Vagina (tissue), 2 donors: Measurements from ENCODE around the gene CCDC183.

ENCODE experiments used
- CTCF ChIP-seq, 3 experiments: fragments of 450-650 bp in 2 of 3; fragments of 200-600 bp in 1 of 3; sonication (generic) in 1 of 3; IDR thresholded peaks; one replicate each; pipeline ENCODE4 v1.5.1; 2017 to 2019; ENCODE audit warnings: antibody characterized with exemption in 3 of 3, mild to moderate bottlenecking in 2 of 3, moderate library complexity in 2 of 3
- POLR2A ChIP-seq, 2 donors: fragments of 450-650 bp; IDR thresholded peaks; one replicate each; pipeline ENCODE4 v1.6.1; 2017; ENCODE audit warnings: antibody characterized with exemption in 2 of 2, mild to moderate bottlenecking in 2 of 2, moderate library complexity in 2 of 2
- POLR2AphosphoS5 ChIP-seq, 2 donors: sonication (generic); formaldehyde crosslinking; IDR thresholded peaks; one replicate each; pipeline ENCODE4 v1.9.0; 2017; ENCODE audit warnings: antibody characterized with exemption in 2 of 2, mild to moderate bottlenecking in 2 of 2, low read depth in 1 of 2; ENCODE audit not compliant: insufficient read depth in 1 of 2

DNA sequence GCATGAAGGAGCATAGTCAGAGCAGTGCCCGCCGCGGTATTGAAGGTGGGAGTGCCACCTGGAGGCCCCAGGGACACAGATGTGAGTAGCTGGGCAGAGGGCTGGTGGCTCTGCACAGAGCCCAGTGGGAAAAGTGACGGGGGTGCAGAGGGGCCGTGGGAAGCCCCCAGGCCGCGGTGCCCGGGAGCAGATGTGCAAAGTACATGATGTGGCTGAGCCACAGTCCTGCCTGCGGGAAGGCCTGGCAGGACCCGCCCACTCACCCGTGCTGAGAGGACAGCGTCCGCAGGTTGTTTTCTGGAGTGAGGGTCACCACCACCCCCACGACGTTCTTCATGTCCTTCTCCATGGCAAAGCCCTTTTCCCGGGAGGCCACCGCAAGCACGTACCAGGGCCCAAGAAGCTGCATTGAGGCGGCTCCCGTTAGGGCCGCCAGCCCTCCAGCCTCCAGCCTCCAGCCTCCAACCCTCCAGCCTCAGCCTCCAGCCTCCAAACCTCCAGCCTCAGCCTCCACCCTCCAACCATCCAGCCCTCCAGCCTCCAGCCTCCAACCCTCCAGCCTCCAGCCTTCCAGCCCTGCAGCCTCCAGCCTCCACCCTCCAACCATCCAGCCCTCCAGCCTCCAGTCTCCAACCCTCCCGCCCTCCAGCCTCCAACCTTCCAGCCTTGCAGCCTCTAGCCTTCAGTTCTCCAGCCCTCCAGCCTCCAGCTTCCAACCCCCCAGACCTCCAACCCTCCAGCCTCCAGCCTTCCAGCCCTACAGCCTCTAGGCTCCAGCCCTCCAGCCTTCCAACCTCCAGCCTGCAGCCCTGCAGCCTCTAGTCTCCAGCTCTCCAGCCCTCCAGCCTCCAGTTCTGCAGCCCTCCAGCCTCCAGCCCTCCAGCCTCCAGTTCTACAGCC lies 48.7 kb upstream of the CCDC183 start:
- TF ChIP-seq CTCF (IDR thresholded peaks at IDR 0.05) (no peak), POLR2AphosphoS5 (IDR thresholded peaks at IDR 0.05; ENCODE audit: insufficient read depth in 1 of 2, low read depth in 1 of 2) (no peak), POLR2A (IDR thresholded peaks at IDR 0.05) (no peak)
